ENCODE data around the gene RAB12.
"Not testable (repeated sequence)": the region's sequence is repeated elsewhere in the genome, so short reads cannot be mapped to it uniquely, and the experiment has no call there.

The RAB12 gene

GRCh38 chr18:8643326-8643878, 34.2 kb downstream of the RAB12 start:
- DNase-seq (ENCODE audit: low read depth in 2 of 2, low spot score in 1 of 2), result no peak

- not testable (repeated sequence) for DNase-seq (ENCODE audit: low read depth in 2 of 2, low spot score in 1 of 2)
Observed at GRCh38 chr18:8647359-8647758, 38.1 kb downstream of the RAB12 start.

GRCh38 chr18:8651478-8652261, 42.4 kb downstream of the RAB12 start:
- DNase-seq (ENCODE audit: low read depth in 2 of 2, low spot score in 1 of 2), result not testable (repeated sequence)

GRCh38 chr18:8654503-8655451, 45.5 kb downstream of the RAB12 start:
- DNase-seq (ENCODE audit: low read depth in 2 of 2, low spot score in 1 of 2), result no peak

GRCh38 chr18:8656232-8656631, 47.0 kb downstream of the RAB12 start:
- DNase-seq (ENCODE audit: low read depth in 2 of 2, low spot score in 1 of 2), result no peak

GRCh38 chr18:8657050-8657820, 48.0 kb downstream of the RAB12 start:
- no peak for DNase-seq (ENCODE audit: low read depth in 2 of 2, low spot score in 1 of 2)

- DNase-seq (ENCODE audit: low read depth in 2 of 2, low spot score in 1 of 2), result no peak
Observed at GRCh38 chr18:8657873-8658470, 48.7 kb downstream of the RAB12 start.

- DNase-seq (ENCODE audit: low read depth in 2 of 2, low spot score in 1 of 2), result no peak
Observed at GRCh38 chr18:8658858-8659485, 49.7 kb downstream of the RAB12 start.

- DNase-seq (ENCODE audit: low read depth in 2 of 2, low spot score in 1 of 2), result no peak
Observed at GRCh38 chr18:8659609-8660242, 50.5 kb downstream of the RAB12 start.

GRCh38 chr18:8660316-8660715, 51.1 kb downstream of the RAB12 start:
- no peak for DNase-seq (ENCODE audit: low read depth in 2 of 2, low spot score in 1 of 2)

- DNase-seq (ENCODE audit: low read depth in 2 of 2, low spot score in 1 of 2), result no peak
Observed at GRCh38 chr18:8661754-8662559, 52.7 kb downstream of the RAB12 start.

GRCh38 chr18:8662560-8663255, 53.5 kb downstream of the RAB12 start:
- no peak for DNase-seq (ENCODE audit: low read depth in 2 of 2, low spot score in 1 of 2)

- DNase-seq (ENCODE audit: low read depth in 2 of 2, low spot score in 1 of 2), result no peak
Observed at GRCh38 chr18:8667846-8668245, 58.6 kb downstream of the RAB12 start.

- no peak for DNase-seq (ENCODE audit: low read depth in 2 of 2, low spot score in 1 of 2)
Observed at GRCh38 chr18:8668381-8668780, 59.1 kb downstream of the RAB12 start.

- DNase-seq (ENCODE audit: low read depth in 2 of 2, low spot score in 1 of 2), result no peak
Observed at GRCh38 chr18:8669571-8669970, 60.3 kb downstream of the RAB12 start.

- no peak for DNase-seq (ENCODE audit: low read depth in 2 of 2, low spot score in 1 of 2)
Observed at GRCh38 chr18:8673256-8674209, 64.3 kb downstream of the RAB12 start.

GRCh38 chr18:8675057-8675456, 65.8 kb downstream of the RAB12 start:
- no peak for DNase-seq (ENCODE audit: low read depth in 2 of 2, low spot score in 1 of 2)
